PC-3 (cell line): ENCODE results near the gene APOA4. TPM values are rescaled to one million over a fixed set of nuclear protein-coding genes. Genes with fewer than 3 reads are reported as not detected.

Experiments used
- ATAC-seq: fragments of 200-7000 bp; cut with Tn5 transposase; 2 replicates; pipeline ENCODE4 v1.9.1; 2020; ENCODE audit warnings: mild to moderate bottlenecking, moderate library complexity
- BruUV-seq: library from RNA; stranded (reverse); fragments of 400-500 nt; replicated peaks from 2 replicates; lab custom pipeline; 2021; lab: Mats Ljungman, UMichigan
- CTCF ChIA-PET: fragments of 300-600 bp; sonication (Branson Sonifier 250); formaldehyde crosslinking; loops from one replicate; lab custom pipeline; 2022; ENCODE audit warnings: antibody characterized with exemption; lab: Charles Lee
- POLR2A ChIA-PET: fragments of 300-600 bp; sonication (Branson Sonifier 250); formaldehyde crosslinking; loops from one replicate; lab custom pipeline; 2022; ENCODE audit warnings: antibody characterized with exemption; ENCODE audit not compliant: unreplicated experiment; lab: Charles Lee
- DNase-seq: peaks from one replicate; pipeline ENCODE4 v3.0.0-alpha.2; 2015
- H2AFZ ChIP-seq: fragments of 300-600 bp; sonication (generic); 2 replicates; pipeline ENCODE4 v1.6.0; 2016; ENCODE audit warnings: antibody characterized with exemption, low read length
- H3F3A ChIP-seq: fragments of 300-600 bp; sonication (generic); one replicate; pipeline ENCODE4 v1.6.0; 2017; ENCODE audit warnings: antibody characterized with exemption, low read length, control low read depth, mild to moderate bottlenecking; ENCODE audit not compliant: unreplicated experiment
- H3K27ac ChIP-seq: fragments of 300-600 bp; sonication (generic); 2 replicates; pipeline ENCODE4 v1.5.1; 2016; ENCODE audit warnings: mild to moderate bottlenecking, low read length
- H3K27me3 ChIP-seq: fragments of 300-600 bp; sonication (generic); 2 replicates; pipeline ENCODE4 v1.6.1; 2016; ENCODE audit warnings: low read length, mixed read lengths
- H3K36me3 ChIP-seq: fragments of 300-600 bp; sonication (generic); 2 replicates; pipeline ENCODE4 v1.6.1; 2016; ENCODE audit warnings: low read depth, mixed run types, low read length, mixed read lengths
- H3K4me1 ChIP-seq: fragments of 300-600 bp; sonication (generic); 2 replicates; pipeline ENCODE4 v1.5.1; 2016; ENCODE audit warnings: low read length; ENCODE audit not compliant: insufficient read depth
- H3K4me2 ChIP-seq: fragments of 300-600 bp; sonication (generic); 2 replicates; pipeline ENCODE4 v1.6.0; 2016; ENCODE audit warnings: low read length
- H3K4me3 ChIP-seq: fragments of 300-600 bp; sonication (generic); 2 replicates; pipeline ENCODE4 v1.5.1; 2016; ENCODE audit warnings: mild to moderate bottlenecking, low read length, mixed read lengths
- H3K79me2 ChIP-seq: fragments of 300-600 bp; sonication (generic); 2 replicates; pipeline ENCODE4 v1.6.1; 2017; ENCODE audit warnings: low read length, mixed read lengths
- H3K9ac ChIP-seq: fragments of 300-600 bp; sonication (generic); 2 replicates; pipeline ENCODE4 v1.6.0; 2016; ENCODE audit warnings: mild to moderate bottlenecking, low read length
- H3K9me2 ChIP-seq: fragments of 300-600 bp; sonication (generic); replicated peaks from 2 replicates; pipeline ENCODE4 v1.6.1; 2016; ENCODE audit warnings: mixed run types, low read length, mixed read lengths
- H3K9me3 ChIP-seq: fragments of 300-600 bp; sonication (generic); 2 replicates; pipeline ENCODE4 v1.6.1; 2016; ENCODE audit warnings: low read length, mixed read lengths
- H4K20me1 ChIP-seq: fragments of 300-600 bp; sonication (generic); 2 replicates; pipeline ENCODE4 v1.6.1; 2016; ENCODE audit warnings: low read length, mixed read lengths
- CTCF ChIP-seq: fragments of 300-600 bp; sonication (generic); conservative IDR thresholded peaks from 2 replicates; pipeline ENCODE4 v1.5.1; 2017; ENCODE audit warnings: antibody characterized with exemption, low read depth, mild to moderate bottlenecking, low read length
- EZH2 ChIP-seq: fragments of 300-600 bp; sonication (generic); IDR thresholded peaks from one replicate; pipeline ENCODE4 v1.6.1; 2017; ENCODE audit warnings: antibody characterized with exemption, mild to moderate bottlenecking, low read length; ENCODE audit not compliant: unreplicated experiment
- EZH2phosphoT487 ChIP-seq: fragments of 300-600 bp; sonication (generic); IDR thresholded peaks from 2 replicates; pipeline ENCODE4 v1.6.1; 2018; ENCODE audit warnings: mild to moderate bottlenecking, antibody characterized with exemption, low read length, borderline replicate concordance
- intact Hi-C: fragments of 100-400 bp; cut with micrococcal nuclease; formaldehyde crosslinking; loops from 2 replicates; pipeline ENCODE4 v1.9.0; 2023
- total RNA-seq: library from RNA; depleted of rRNA; stranded (reverse); fragments of >200 nt; gene quantifications from 2 replicates; pipeline ENCODE4 v1.2.3, GENCODE V29; 2014

The APOA4 gene
- total RNA-seq, 1 experiment from 2014 or later, result not detected

GRCh38 chr11:116775975-116776374 is 47.1 kb downstream of the APOA4 start:
- intact Hi-C loops, result no loop called here
- Histone ChIP-seq H3K36me3 (peaks cover 45% of the 10 kb centered on the region), H4K20me1 (no peaks in the 10 kb centered on the region), H3F3A (peaks cover 6% of the 10 kb centered on the region), H3K27me3 (no peaks in the 10 kb centered on the region), H3K4me2 (no peak overlapping the region), H3K9me2 (no peaks in the 10 kb centered on the region), H3K27ac (no peak overlapping the region), H3K9me3 (no peaks in the 10 kb centered on the region), H3K9ac (no peak overlapping the region), H2AFZ (no peak overlapping the region), H3K4me1 (peaks cover 22% of the 10 kb centered on the region), H3K79me2 (peaks cover 18% of the 10 kb centered on the region), H3K4me3 (no peak overlapping the region)
- POLR2A ChIA-PET, result no interaction called here
- ATAC-seq, result no peak
- TF ChIP-seq EZH2 (no peak), CTCF (no peak), EZH2phosphoT487 (no peak)
- CTCF ChIA-PET, result no interaction called here
- no peak for DNase-seq
- no TSS peak for BruUV-seq

- H3K9me2 ChIP-seq, result no peaks in the 10 kb centered on the region
- DNase-seq (no peak), ATAC-seq (no peak)
- no TSS peak for BruUV-seq
- no peak overlapping the region for H3K4me2 ChIP-seq
- H3K27ac ChIP-seq, result no peak overlapping the region
- H3K4me3 ChIP-seq, result no peak overlapping the region
- ChIA-PET CTCF (no interaction called here), POLR2A (interaction anchor here (0.6 kb wide), 1 partner anchor 44 kb away, joined by 3 read pairs; no protein-coding TSS in a partner anchor)
- peaks cover 23% of the 10 kb centered on the region for H3K4me1 ChIP-seq
- no peak overlapping the region for H3K9ac ChIP-seq
- H3F3A ChIP-seq, result peaks cover 6% of the 10 kb centered on the region
- H3K27me3 ChIP-seq, result no peaks in the 10 kb centered on the region
- H3K9me3 ChIP-seq, result no peaks in the 10 kb centered on the region
- H2AFZ ChIP-seq, result no peak overlapping the region
- peaks cover 22% of the 10 kb centered on the region for H3K79me2 ChIP-seq
- TF ChIP-seq EZH2, result no peak
- TF ChIP-seq EZH2phosphoT487, result no peak
- TF ChIP-seq CTCF, result no peak
- H3K36me3 ChIP-seq, result peaks cover 37% of the 10 kb centered on the region
- H4K20me1 ChIP-seq, result no peaks in the 10 kb centered on the region
- intact Hi-C loops, result loop anchor here (5.0 kb wide), 3 partner anchors 63 to 333 kb away; partner anchors contain the start of gene APOA1
Observed at GRCh38 chr11:116774661-116775060, 48.4 kb downstream of the APOA4 start.
